ENCODE data around the gene GIGYF2.

The GIGYF2 gene

DNA sequence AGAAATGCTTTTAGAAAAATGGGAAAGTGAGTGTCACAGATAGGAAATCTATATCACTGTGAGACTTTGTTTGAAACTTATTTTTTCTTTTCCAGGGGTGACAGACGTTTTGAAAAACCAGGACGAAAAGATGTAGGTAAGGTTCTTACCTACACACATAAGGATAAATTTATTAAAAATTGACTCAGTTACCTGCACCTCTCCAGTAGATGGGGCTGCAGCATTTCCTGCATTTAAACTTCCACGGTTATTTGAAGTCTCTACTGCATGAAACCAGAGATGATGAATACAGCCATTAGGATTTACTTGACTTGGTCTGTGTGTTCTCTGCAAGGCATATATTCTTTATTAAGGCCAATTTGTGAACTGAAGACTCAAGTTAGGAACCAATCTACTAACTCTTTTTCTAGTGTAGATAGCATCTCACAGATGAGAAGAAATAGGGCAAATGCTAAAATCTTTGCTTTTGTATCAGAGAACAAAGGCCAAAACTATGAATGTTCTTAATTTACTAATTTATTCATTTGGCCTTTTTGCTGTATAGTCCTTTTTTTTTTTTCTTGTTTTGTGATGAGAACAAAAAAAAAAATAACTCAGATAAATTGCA, 64.3 kb downstream of the GIGYF2 start:
- peak in 1 of 2 donors; percentile 7 for DNase-seq (ENCODE audit: low read depth in 2 of 2)

DNA sequence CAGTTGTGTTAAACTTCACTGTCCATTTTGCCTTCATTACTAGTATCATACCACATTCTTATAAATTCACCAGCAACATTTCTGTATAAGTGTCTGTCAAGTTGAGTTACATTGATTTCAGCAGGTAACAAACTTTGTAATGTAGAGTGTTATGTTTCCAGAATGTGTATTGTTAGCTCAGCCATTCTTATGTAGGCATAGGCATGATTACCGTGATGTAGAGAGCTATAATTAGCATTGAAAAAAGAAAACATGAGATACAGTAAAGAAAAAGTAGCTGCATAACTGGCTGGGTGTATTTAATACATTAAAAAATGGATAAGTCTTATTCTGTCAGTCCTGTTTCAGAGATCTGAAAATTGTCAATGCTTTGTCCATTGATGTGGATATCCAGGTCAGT, 70.7 kb downstream of the GIGYF2 start:
- no peak for DNase-seq (ENCODE audit: low read depth in 2 of 2)

DNA sequence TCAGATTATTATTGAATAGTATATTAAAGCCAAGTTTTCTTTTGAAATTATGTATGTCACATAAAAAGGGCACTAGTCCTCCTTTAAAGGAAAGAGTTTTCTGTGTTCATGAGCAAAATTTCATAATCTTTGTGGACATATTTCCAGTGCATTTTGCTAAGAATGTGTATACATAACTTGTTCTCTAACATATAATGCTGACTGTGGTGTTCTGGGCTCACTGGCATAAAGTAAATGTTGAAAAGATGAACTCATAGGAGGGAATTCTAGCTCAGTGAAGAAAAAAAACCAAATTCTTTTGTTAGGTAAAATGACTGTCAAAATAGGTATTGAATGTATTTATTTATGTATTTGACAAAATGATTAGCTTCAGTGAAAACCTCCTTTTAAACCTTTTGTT, 73.1 kb downstream of the GIGYF2 start:
- DNase-seq (ENCODE audit: low read depth in 2 of 2): no peak

DNA sequence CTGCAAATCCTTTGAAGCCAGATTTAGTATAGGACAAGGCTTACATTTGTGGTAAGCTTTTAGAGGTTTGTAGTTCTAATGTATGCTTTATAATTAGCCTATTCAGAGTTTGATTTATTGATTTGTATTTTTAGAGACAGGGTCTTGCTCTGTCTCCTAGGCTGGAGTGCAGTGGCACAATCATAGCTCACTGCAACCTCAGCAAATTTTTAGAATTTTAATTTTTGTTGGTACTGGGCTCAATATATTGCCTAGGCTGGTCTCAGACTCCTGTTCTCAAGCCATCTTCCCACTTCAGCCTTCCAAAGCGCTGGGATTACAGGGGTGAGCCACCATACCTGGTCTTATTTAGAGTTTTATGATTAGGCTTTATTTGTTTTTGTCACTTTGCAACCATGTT, 74.7 kb downstream of the GIGYF2 start:
- DNase-seq (ENCODE audit: low read depth in 2 of 2): no peak

DNA sequence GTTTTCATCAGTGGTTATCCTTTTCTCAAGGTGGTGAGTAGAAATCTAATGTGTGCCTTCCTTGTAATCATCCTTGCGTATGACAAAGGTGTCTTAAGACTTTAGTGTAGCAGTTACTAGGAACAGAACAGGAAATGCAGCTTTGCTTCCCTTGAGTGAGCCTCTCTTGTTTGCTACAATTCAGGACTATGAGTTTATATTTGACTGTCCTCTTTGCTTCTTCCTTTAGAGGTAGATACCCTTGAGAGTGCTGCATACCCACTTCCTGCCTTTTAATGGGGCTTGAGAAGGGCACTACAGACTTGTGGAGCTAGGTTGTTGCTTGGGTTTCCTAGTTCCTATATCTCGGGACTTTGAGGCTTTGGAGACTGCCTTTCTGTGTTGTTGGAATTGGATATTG, 75.4 kb downstream of the GIGYF2 start:
- no peak for DNase-seq (ENCODE audit: low read depth in 2 of 2)

DNA sequence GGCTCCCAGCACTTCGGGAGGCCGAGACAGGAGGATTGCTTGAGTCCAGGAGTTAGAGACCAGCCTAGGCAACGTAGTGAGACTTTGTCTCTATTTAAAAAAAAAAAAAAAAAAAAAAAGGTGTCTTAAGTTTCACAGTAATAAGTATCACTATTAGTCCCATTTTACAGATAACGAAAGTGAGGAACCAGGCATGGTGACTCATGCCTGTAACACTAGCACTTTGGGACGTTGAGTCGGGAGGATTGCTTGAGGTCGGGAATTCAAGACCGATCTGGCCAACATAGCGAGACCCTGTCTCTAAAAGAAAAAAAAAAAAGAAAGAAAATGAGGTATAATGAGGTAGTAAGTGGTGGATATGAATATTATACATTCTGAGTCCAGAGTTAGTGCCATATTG, 76.7 kb downstream of the GIGYF2 start:
- no peak for DNase-seq (ENCODE audit: low read depth in 2 of 2)

DNA sequence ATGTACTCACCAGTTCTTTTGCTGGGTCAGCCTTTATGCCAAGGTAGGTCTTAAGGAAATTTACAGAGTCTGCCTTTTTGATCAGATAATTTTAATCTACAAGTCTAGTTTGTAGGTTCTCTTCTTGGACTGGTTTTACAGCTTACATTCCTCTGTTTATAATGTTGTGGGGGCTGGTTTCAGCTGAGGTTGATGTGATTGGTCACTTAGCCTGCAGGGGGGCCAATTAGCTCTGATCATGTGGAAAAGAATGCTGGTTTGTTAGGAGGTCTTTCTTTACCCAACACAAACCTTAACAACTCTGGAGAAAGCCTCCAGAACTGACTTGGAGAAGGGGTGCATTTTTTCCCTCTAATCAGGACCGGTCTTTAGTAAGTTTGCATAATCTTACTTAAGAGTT, 79.3 kb downstream of the GIGYF2 start, which contains the start of gene KCNJ13:
KCNJ13 (minus strand) TSS at position 131 of the 400 bp plus-strand sequence. CDS start 5,203 bp downstream, outside the sequence.
- DNase-seq (ENCODE audit: low read depth in 2 of 2): no peak

DNA sequence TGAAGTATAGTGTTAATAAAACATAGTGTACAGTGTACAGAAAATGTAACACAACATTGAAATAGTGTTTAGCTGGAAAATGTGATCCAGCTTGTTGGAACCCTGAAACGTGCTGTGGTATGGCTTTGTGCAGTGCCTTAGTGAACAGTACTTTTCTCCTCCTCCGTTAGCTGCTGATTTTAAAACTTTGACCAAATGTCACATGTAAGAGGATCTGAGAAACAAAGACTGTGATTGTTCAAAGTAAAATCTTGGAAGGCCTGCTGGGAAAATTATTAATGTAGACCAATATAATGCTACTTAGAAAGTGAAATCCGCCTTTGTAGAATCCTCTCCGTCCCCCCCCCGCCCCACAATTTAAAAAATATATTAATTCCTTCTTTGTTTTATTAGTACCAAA, 80.1 kb downstream of the GIGYF2 start:
- DNase-seq (ENCODE audit: low read depth in 2 of 2): no peak

DNA sequence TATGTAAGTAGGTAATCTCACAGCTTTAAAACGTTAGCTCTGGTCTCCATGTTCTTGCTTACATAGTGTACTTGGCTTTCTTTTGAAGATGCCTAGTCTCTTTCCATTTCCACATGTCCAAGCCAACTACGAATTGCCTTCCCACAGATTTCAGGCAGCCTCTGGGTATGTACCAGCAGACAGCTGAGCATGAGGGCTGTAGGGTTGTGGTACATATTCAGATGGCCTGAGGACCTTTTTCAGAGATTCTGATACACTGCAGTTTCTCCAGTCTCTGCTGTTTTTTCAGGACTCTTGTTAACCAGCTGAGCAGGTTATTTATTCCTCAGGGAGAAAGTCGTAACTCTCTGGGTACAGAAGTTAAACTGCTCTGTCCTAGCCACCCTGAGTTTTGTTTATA, 82.3 kb downstream of the GIGYF2 start:
- no peak for DNase-seq (ENCODE audit: low read depth in 2 of 2)

DNA sequence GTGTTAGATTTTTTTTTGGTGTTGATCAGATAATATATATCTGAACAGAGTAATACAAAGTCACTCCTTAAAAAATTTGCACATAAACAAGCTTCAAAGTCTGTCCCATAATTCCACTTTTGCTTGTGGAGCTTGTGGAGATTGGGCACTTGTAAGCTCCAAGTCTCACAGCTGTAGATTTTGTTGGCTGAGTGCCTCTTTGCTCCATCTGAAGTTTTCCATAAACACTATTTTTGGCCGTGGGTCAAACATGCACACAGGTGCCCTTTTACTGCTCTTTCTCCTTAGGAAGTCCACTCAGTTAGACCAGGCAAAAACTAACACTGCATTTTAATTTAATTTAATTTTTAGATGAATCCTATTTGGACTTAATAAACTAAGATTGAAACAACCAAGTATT, 82.8 kb downstream of the GIGYF2 start:
- DNase-seq (ENCODE audit: low read depth in 2 of 2): no peak

DNA sequence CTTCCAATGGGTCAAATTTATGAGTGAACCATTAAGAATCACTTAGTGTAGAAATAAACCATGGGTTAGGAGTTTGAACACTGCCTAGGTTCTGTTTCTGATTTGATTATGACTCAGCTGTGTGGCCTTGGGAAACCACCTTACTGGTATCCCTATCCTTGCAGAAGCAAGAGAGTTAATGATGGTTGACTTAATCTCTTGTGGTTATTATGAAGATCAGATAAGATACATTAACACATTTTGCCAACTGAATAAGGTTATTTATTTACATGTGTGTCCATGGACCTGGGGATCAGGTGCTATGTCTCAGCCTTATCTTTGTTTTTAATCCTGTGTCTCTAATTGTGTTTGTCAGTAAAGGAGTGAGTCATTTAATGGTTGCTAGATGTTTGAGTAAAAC, 84.6 kb downstream of the GIGYF2 start:
- peak in 1 of 2 donors; percentile 10 for DNase-seq (ENCODE audit: low read depth in 2 of 2)

DNA sequence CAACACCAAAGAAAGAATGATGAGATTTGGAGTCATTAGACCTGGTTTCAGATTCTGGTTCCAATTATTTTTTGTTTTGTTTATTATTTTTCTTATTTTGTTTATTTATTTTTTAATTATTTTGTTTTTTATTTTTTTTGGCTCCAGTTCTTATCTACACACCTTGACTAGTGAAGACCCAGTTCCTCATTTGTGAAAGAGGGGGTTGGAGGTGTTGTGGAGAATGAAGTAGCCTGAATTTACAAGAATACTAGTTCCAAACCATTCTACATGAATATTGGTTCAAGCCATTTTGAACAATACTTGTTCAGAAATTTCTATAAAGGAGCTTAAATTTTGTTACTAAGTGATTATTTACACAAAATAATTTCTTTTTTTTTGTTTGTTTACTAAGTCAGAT, 86.1 kb downstream of the GIGYF2 start:
- DNase-seq (ENCODE audit: low read depth in 2 of 2): no peak

DNA sequence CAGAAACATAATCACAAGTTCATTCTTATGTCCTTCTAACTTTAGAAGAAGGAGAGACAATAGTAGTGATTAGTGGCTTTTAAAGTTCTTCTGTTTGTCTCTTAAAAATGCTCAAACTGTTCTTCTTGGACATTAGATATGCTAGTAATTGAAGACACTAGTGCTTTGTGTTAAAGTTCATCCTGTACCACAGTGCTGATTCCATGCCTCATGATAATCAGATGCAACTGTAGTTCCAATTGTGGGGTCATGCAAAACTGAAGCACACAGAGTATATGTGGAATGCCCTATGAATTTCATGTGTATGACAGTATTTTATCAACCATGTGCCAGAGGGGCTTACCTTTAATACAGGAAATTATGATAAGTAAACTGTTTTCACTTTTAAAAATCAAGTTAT, 90.7 kb downstream of the GIGYF2 start:
- no peak for DNase-seq (ENCODE audit: low read depth in 2 of 2)

DNA sequence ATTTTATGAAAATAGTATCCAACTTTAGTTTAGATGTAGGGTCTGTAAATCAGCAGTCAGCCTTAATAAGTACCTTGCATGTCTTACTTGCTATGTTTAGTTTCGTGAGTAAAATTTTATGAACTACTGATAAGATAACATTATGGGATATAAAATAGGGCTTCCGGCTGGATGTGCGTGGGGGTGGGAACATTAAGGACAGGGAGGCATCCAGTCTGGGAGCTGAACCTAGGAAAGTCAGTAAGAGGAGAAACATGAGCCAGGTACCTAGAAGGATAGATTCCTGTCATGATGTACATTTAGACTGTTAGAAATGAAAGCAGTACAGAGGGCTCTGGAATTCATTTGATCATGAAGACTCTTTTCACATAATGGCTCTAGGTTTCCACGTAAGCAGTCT, 92.0 kb downstream of the GIGYF2 start:
- no peak for DNase-seq (ENCODE audit: low read depth in 2 of 2)

DNA sequence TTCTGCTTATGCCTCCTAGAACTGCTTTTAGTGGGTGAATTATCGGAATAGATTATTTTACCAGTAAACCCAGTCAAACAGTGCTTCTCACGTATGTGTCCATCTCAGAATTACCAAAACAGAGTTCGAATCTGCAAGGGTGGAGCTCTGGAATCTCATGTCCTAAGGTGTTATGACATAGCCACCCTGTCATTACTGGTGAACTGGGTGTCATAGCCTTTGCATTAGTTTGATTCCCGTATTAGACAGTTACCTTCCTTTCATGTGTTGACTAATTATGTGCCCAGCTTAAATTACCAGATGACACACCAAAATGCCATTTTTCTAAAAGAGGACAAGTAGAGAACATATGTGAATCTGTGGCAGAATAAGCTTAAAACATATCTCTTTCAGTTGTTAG, 94.4 kb downstream of the GIGYF2 start:
- no peak for DNase-seq (ENCODE audit: low read depth in 2 of 2)

DNA sequence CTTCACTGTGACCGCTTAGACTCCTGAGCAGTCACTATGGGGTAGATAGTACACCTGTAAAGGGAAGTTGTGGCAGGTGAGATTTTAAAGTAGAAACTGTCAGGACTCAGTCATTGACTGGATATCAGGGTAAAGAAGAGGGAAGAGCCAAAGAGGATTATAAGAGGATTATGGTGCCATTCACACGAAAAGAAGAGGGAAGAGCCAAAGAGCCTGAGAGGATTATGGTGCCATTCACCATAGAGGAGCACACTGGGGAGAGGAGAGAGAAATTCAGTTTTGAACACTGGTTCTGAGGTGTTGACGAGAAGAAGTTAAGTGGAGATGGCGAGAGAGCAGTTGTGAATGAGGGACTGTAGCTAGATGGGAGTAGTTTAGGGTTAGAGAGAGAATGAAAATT, 96.1 kb downstream of the GIGYF2 start:
- no peak for DNase-seq (ENCODE audit: low read depth in 2 of 2)

DNA sequence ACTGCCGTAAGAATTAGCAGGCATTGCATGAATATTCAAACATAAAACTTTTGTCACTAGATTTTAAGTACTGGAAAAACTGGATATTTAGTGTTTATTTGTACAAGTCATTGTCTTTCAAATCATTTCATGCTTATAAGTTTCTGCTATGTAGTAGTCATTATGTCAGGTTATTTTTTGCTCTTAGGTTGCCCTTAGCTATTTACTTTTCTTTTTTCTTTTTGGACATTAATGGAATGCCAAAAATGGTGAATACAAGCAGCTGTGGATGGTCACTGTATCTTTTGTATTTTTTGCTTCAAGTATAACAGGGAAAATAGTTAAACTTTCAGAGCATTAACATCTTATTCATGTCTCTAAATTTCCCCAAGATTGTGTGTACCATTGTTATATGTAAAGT, 97.8 kb downstream of the GIGYF2 start:
- DNase-seq (ENCODE audit: low read depth in 2 of 2): no peak

DNA sequence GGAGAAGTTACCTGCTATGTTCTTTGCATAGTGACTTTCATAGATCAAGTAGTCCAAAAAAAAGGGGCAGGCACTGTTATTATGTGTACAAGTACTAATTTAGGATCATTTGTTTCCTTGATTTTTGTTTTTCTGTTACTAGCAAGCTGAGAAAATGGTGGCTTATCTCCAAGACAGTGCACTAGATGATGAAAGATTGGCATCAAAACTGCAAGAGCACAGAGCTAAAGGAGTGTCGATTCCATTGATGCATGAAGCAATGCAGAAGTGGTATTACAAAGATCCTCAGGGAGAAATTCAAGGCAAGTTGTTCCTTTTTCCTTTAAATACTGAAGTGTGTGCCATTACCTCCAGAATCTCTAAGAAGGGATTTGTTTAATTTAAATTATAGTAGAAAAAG, 98.8 kb downstream of the GIGYF2 start:
- no peak for DNase-seq (ENCODE audit: low read depth in 2 of 2)

DNA sequence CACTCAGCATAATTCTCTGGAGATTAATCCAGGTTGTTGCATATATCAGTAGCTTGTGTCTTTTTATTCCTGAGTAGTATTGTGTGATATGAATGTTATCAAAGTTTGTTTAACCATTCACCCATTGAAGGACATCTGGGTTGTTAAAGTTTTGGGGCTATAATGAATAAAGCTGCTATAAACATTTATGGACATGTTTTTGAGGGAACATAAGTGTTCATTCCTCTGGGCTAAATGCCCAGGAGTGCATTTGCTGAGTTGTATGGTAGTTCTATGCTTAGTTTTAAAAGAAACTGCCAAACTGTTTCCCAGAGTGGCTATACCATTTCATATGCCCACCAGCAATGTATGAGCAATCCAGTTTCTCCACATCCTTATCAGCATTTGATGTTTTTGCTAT, 101.1 kb downstream of the GIGYF2 start:
- no peak for DNase-seq (ENCODE audit: low read depth in 2 of 2)

DNA sequence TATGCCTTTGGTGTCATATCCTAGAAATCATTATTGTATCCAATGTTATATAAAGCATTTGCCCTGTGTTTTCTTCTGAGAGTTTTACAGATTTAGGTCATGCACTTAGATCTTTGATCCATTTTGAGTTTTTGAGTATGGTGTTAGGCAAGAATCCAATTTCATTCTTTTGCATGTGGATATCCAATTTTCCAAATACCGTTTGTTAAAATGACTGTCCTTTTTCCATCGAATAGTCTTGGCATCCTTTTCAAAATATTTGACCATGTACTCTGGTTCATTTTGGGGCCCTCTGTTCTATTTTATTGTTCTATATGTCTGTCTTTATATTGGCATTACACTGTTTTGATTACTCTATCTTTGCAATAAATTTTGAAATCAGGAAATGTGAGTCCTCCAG, 103.0 kb downstream of the GIGYF2 start:
- DNase-seq (ENCODE audit: low read depth in 2 of 2): no peak

DNA sequence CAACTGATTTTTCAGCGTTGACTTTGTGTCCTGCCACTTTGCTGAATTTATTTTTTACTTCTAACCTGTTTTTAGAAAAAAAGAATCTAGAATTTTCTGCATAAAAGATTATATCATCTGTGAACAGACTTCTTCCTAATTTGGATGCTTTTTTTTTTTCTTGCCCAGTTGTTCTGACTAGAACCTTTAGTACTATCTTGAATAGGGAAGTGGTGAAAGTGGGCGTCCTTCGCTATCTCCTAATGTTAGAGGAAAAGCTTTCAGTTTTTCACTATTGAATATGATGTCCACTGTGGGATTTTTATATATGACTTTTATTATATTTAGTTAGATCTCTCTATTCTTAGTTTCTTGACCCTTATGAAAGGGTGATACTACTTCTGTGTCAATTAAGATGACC, 105.0 kb downstream of the GIGYF2 start:
- DNase-seq (ENCODE audit: low read depth in 2 of 2): no peak

DNA sequence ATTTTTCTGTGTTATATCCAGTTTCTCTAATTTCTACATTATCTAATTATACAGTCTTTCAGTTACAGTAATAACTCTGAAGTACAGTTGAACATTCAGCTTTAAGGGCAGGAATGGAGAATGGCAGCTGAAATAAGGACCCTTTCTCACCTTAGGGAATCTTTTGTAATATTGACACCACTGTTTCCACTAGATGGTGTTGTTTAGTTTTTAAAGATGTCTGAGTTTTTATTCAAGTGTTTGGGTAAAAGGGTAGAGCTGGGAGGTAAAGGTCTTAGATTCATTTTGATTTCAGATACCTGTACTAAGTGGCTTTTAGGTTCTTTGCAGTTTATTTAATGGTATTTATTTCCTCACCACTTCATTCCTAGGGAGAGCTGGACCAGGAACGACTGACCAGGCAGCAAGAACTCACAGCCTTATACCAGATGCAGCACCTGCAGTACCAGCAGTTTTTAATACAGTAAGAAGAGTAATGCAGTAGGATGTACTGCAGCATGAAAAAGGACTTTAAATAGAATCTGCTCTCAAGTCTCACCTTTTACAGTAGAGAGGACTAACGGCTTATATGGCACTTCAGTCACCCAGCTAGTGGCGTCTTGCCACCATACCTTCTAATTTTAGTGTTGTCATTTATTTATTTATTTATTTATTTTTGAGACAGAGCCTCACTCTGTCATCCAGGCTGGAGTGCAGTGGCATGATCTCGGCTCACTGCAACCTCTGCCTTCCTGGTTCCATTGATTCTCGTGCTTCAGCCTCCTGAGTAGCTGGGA, 112.4 kb downstream of the GIGYF2 start:
- no peak for DNase-seq (ENCODE audit: low read depth in 2 of 2)

DNA sequence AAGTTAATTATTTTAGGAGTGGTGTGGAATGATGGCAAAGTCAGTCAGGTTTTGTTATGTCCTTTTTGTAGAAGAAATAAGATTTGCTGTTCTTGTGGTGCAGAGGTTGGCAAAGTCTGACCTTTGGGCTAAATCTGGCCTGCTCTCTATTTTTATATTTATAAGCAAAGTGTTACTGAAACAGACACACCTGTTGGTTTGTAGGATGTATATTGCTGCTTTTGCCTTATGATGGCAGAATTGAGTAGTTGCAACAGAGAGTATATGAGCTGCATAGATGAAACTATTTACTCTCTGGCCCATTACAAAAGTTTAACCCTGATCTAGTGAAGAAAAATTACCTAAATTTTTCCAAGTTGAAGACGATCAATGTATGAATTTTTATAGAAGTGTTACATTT, 113.3 kb downstream of the GIGYF2 start:
- no peak for DNase-seq (ENCODE audit: low read depth in 2 of 2)

DNA sequence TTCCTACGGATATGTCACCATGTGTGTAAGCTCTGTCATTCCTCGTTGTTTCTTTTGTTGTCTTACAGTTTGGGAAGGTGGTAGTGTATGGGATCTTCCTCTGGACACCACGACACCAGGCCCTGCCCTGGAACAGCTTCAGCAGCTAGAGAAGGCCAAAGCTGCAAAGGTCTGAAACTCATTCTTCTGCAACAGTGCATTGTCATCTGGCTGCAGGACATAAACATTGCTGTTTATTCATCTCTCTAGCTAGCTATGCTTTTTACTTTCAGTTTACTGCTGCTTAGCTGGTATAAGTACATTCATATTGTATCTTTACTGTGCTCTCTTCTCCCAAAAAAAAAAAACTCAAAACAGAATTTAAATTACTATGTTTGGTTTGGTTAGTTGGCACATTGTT, 118.4 kb downstream of the GIGYF2 start:
- no peak for DNase-seq (ENCODE audit: low read depth in 2 of 2)
